Body of pancreas (tissue), 4 donors: ENCODE measurements around the gene C11orf86. TPM values are rescaled to one million over a fixed set of nuclear protein-coding genes. Genes with fewer than 3 reads are reported as not detected.

Source experiments
- ATAC-seq: fragments of 150-250 bp; one replicate; pipeline ENCODE4 v1.9.1; 2016
- DNase-seq, 4 donors: peaks; one replicate each; pipeline ENCODE4 v3.0.0-alpha.2; 2019
- H3K27ac ChIP-seq, 4 donors: fragments of 200-600 bp; sonication (generic); 1 replicate in 3 of 4; 2 replicates in 1 of 4; pipeline versions ENCODE4 v1.5.1 to v1.6.1; 2016 to 2019; ENCODE audit warnings: mild to moderate bottlenecking in 1 of 4, mixed read lengths in 1 of 4, moderate library complexity in 1 of 4
- H3K27me3 ChIP-seq, 2 donors: fragments of 200-600 bp; sonication (generic); one replicate each; pipeline ENCODE4 v1.6.0; 2016; ENCODE audit warnings: mild to moderate bottlenecking in 1 of 2
- H3K36me3 ChIP-seq, 2 donors: fragments of 200-600 bp; sonication (generic); replicated peaks in 1 of 2; 2 replicates each; pipeline ENCODE4 v1.5.1; 2016; ENCODE audit warnings: low read depth in 2 of 2; ENCODE audit not compliant: insufficient read depth in 1 of 2
- H3K4me1 ChIP-seq: fragments of 200-600 bp; sonication (generic); one replicate; pipeline ENCODE4 v1.6.0; 2016
- H3K4me3 ChIP-seq, 2 donors: fragments of 200-600 bp; sonication (generic); 1 replicate in 1 of 2; 2 replicates in 1 of 2; pipeline ENCODE4 v1.5.1; 2016 to 2019
- H3K9me3 ChIP-seq, 3 donors: fragments of 200-600 bp; sonication (generic); 1 replicate in 2 of 3; 2 replicates in 1 of 3; pipeline ENCODE4 v1.5.1; 2016
- CTCF ChIP-seq, 7 experiments: fragments of 450-650 bp in 4 of 7; fragments of 200-600 bp in 3 of 7; sonication (generic) in 3 of 7; IDR thresholded peaks; one replicate each; pipeline ENCODE4 v1.5.1; 2016 to 2019; ENCODE audit warnings: antibody characterized with exemption in 7 of 7
- POLR2A ChIP-seq, 3 donors: fragments of 450-650 bp; IDR thresholded peaks; one replicate each; pipeline ENCODE4 v1.6.1; 2016; ENCODE audit warnings: antibody characterized with exemption in 3 of 3, mild to moderate bottlenecking in 2 of 3
- WGBS, 2 donors: methylation state at CpG; one replicate each; pipeline ENCODE4 v1.1.5; 2017; 5-methylcytosine and 5-hydroxymethylcytosine counted together
- intact Hi-C: fragments of 100-400 bp; cut with DNase I; formaldehyde crosslinking; loops from one replicate; pipeline ENCODE4 v1.15.1; 2023
- total RNA-seq, 2 donors: library from RNA; depleted of rRNA; stranded (reverse); fragments of >200 nt; gene quantifications; one replicate each; pipeline ENCODE4 v1.1.0, GENCODE V29; 2016

C11orf86 gene
- total RNA-seq, 2 donors from 2014 or later: not detected

GRCh38 chr11:67013511-67014045 is 38.5 kb downstream of the C11orf86 start:
- WGBS, 2 donors: 82% methylated on average over 11 of the region's 11 CpGs
- Histone ChIP-seq H3K4me1 (no peaks in the 10 kb centered on the region), H3K4me3 (no peak overlapping the region), H3K27me3 (no peaks in the 10 kb centered on the region), H3K36me3 (no peaks in the 10 kb centered on the region), H3K9me3 (no peaks in the 10 kb centered on the region), H3K27ac (no peak overlapping the region)
- ATAC-seq (no peak), DNase-seq (no peak)
- intact Hi-C loops: no loop called here
- TF ChIP-seq CTCF (IDR thresholded peaks at IDR 0.05) (no peak), POLR2A (IDR thresholded peaks at IDR 0.05) (no peak)

DNA sequence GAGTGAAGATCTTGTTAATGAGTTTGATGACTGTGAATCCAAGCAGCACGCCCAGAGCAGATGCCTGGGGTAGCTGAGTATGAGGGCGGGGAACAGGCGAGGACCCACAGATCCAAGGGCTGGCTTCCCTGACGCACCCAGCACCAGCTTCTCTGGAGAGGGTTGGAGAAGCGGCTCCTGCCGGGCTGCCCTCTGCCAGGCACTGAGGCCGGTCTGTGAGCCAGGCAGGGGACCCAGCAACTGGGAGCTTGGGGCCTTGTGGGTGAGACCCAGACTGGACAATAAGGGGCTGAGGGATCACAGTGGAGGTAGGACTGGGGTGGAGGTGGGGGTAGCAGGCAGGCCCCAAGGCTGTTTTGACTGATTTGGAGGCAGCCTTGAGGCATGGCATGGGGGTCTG is 39.2 kb downstream of the C11orf86 start:
- Histone ChIP-seq H3K4me3 (no peak overlapping the region), H3K4me1 (no peaks in the 10 kb centered on the region), H3K27ac (no peak overlapping the region), H3K27me3 (no peaks in the 10 kb centered on the region), H3K36me3 (no peaks in the 10 kb centered on the region), H3K9me3 (no peaks in the 10 kb centered on the region)
- WGBS, 2 donors: 82 to 91% methylated on average over 5 to 7 of the region's 7 CpGs
- TF ChIP-seq POLR2A (IDR thresholded peaks at IDR 0.05) (no peak), CTCF (IDR thresholded peaks at IDR 0.05) (no peak)
- DNase-seq: no peak
- intact Hi-C loops: no loop called here
- no peak for ATAC-seq

DNA sequence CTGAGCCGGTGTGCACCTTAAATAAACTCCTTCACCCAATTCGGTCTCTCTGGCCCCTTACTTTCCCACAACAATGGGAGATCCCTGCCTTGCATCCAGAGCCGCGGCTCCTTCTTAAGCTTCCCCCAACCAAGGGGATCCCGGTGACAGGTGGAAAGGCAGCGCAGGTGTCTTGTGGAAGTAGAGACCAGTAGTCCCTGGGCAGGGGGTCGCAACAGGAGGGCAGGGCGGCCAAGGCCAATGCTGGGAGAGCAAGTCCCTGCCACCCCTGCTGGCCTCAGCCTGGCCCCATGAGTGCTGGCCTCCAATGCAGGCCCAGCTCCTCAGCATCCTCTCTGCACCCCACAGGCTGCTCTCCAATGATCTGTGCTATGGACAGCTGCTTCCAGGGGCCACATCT is 39.9 kb downstream of the C11orf86 start:
- TF ChIP-seq CTCF (IDR thresholded peaks at IDR 0.05): no peak
- no peak for TF ChIP-seq POLR2A (IDR thresholded peaks at IDR 0.05)
- no peak for ATAC-seq
- no peak overlapping the region for H3K4me3 ChIP-seq
- no peak overlapping the region for H3K27ac ChIP-seq
- no peaks in the 10 kb centered on the region for H3K36me3 ChIP-seq
- WGBS, 2 donors: 83 to 87% methylated on average over 8 of the region's 8 CpGs
- H3K9me3 ChIP-seq: no peaks in the 10 kb centered on the region
- no peak for DNase-seq
- H3K27me3 ChIP-seq: no peaks in the 10 kb centered on the region
- H3K4me1 ChIP-seq: no peaks in the 10 kb centered on the region
- intact Hi-C loops: no loop called here

GRCh38 chr11:67016550-67016949 is 41.4 kb downstream of the C11orf86 start:
- Histone ChIP-seq H3K9me3 (no peaks in the 10 kb centered on the region), H3K27ac (no peak overlapping the region), H3K4me3 (no peak overlapping the region), H3K4me1 (no peaks in the 10 kb centered on the region), H3K36me3 (no peaks in the 10 kb centered on the region), H3K27me3 (no peaks in the 10 kb centered on the region)
- WGBS, 2 donors: 82 to 84% methylated on average over 3 to 5 of the region's 5 CpGs
- no peak for TF ChIP-seq POLR2A (IDR thresholded peaks at IDR 0.05)
- TF ChIP-seq CTCF (IDR thresholded peaks at IDR 0.05): no peak
- ATAC-seq (no peak), DNase-seq (no peak)
- intact Hi-C loops: no loop called here

DNA sequence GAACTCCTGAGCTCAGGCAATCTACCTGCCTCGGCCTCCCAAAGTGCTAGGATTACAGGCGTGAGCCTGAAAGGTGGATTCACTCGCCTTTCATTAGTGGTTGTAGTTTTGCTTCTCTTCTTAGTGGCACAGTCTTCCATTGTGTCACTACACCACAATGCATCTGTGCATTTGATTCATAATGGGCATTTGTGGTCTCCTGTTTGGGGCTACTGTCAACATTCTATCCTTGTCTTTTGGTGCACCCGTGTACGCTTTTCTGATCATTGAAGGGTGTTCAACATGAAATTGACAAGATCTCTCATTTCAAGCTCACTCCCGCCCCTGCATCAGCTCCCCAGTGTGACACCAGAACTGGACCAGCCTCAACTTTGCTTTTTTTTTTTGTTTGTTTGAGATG is 45.8 kb downstream of the C11orf86 start:
- TF ChIP-seq CTCF (IDR thresholded peaks at IDR 0.05): no peak
- no peak for TF ChIP-seq POLR2A (IDR thresholded peaks at IDR 0.05)
- intact Hi-C loops: no loop called here
- H3K4me1 ChIP-seq: peaks cover 18% of the 10 kb centered on the region
- no peak overlapping the region for H3K4me3 ChIP-seq
- no peaks in the 10 kb centered on the region for H3K27me3 ChIP-seq
- H3K27ac ChIP-seq: no peak overlapping the region
- WGBS, 2 donors: 85 to 88% methylated on average over 6 of the region's 6 CpGs
- no peaks in the 10 kb centered on the region for H3K9me3 ChIP-seq
- no peaks in the 10 kb centered on the region for H3K36me3 ChIP-seq
- ATAC-seq: no peak
- no peak for DNase-seq
